Endothelial cell of umbilical vein (primary cell): ENCODE measurements around the gene ID1. TPM values are rescaled to one million over a fixed set of nuclear protein-coding genes. Genes with fewer than 3 reads are reported as not detected.

Source experiments
- BruUV-seq: library from RNA; stranded (reverse); fragments of 400-500 nt; replicated peaks from 2 replicates; lab custom pipeline; 2021; lab: Mats Ljungman, UMichigan
- CTCF ChIA-PET: fragments of 300-600, 350-600 bp; sonication (Branson Sonifier 250); formaldehyde crosslinking; loops from one replicate; lab custom pipeline; 2021; ENCODE audit warnings: antibody characterized with exemption, inconsistent platforms; lab: Charles Lee
- POLR2A ChIA-PET: fragments of 300-600, 350-600 bp; sonication (Branson Sonifier 250); formaldehyde crosslinking; loops from one replicate; lab custom pipeline; 2021; ENCODE audit warnings: antibody characterized with exemption, inconsistent platforms; lab: Charles Lee
- DNase-seq: peaks from one replicate; pipeline ENCODE4 v3.0.0-alpha.2; 2011; ENCODE audit warnings: low read depth, low spot score
- FAIRE-seq: peaks from 2 replicates; lab custom pipeline; 2011; peaks lifted over from hg19 to GRCh38; lab: Jason Lieb, UNC
- H2AFZ ChIP-seq: 2 replicates; pipeline ENCODE4 v1.6.0; 2012; ENCODE audit warnings: low read depth, low read length, control low read depth, inconsistent platforms
- H3K27ac ChIP-seq: 2 replicates; pipeline ENCODE4 v1.5.1; 2011; ENCODE audit warnings: low read depth, mild to moderate bottlenecking, control low read depth, low read length, moderate library complexity; ENCODE audit not compliant: insufficient read depth
- H3K27me3 ChIP-seq, 2 experiments: 2 replicates each; pipeline versions ENCODE4 v1.6.0 to v1.6.1; 2011; ENCODE audit warnings: low read length in 2 of 2, mixed read lengths in 1 of 2; ENCODE audit not compliant: control insufficient read depth in 2 of 2, insufficient read depth in 2 of 2
- H3K36me3 ChIP-seq, 2 experiments: 2 replicates in 1 of 2; 3 replicates in 1 of 2; pipeline ENCODE4 v1.5.1; 2011; ENCODE audit warnings: low read length in 2 of 2, mild to moderate bottlenecking in 1 of 2, moderate library complexity in 1 of 2; ENCODE audit not compliant: control insufficient read depth in 2 of 2, insufficient read depth in 2 of 2; ENCODE audit errors: extremely low read depth in 1 of 2
- H3K4me1 ChIP-seq: 3 replicates; pipeline ENCODE4 v1.5.1; 2011; ENCODE audit warnings: mild to moderate bottlenecking, low read length; ENCODE audit not compliant: control insufficient read depth, insufficient read depth; ENCODE audit errors: extremely low read depth
- H3K4me2 ChIP-seq: 2 replicates; pipeline ENCODE4 v1.6.1; 2011; ENCODE audit warnings: low read length, control low read depth, mixed read lengths; ENCODE audit not compliant: insufficient read depth
- H3K4me3 ChIP-seq, 3 experiments: fragments of 200-600 bp in 1 of 3; sonication (generic), shearing (Covaris generic) in 1 of 3; replicated peaks in 1 of 3; 2 replicates each; pipeline ENCODE4 v1.5.1; 2011 to 2016; ENCODE audit warnings: control low read depth in 3 of 3, low read length in 3 of 3, mild to moderate bottlenecking in 2 of 3, inconsistent platforms in 1 of 3, low read depth in 1 of 3, moderate library complexity in 1 of 3; ENCODE audit not compliant: insufficient read depth in 1 of 3
- H3K79me2 ChIP-seq: 2 replicates; pipeline ENCODE4 v1.6.0; 2012; ENCODE audit warnings: low read length, inconsistent platforms; ENCODE audit not compliant: control insufficient read depth, insufficient read depth
- H3K9ac ChIP-seq: replicated peaks from 2 replicates; pipeline ENCODE3; 2011; ENCODE audit warnings: low read length, control low read depth; ENCODE audit not compliant: insufficient read depth; ENCODE audit errors: extremely low read depth
- H3K9me1 ChIP-seq: replicated peaks from 3 replicates; pipeline ENCODE4 v1.6.0; 2011; ENCODE audit warnings: mild to moderate bottlenecking, low read length; ENCODE audit not compliant: control insufficient read depth, insufficient read depth; ENCODE audit errors: extremely low read depth
- H3K9me3 ChIP-seq: replicated peaks from 2 replicates; pipeline ENCODE4 v1.5.1; 2012; ENCODE audit warnings: low read length, inconsistent platforms; ENCODE audit not compliant: control insufficient read depth, insufficient read depth
- H4K20me1 ChIP-seq: replicated peaks from 2 replicates; pipeline ENCODE3; 2011; ENCODE audit warnings: mild to moderate bottlenecking, low read length; ENCODE audit not compliant: control insufficient read depth, insufficient read depth; ENCODE audit errors: extremely low read depth
- CTCF ChIP-seq, 2 donors: IDR thresholded peaks; 1 replicate in 1 of 2; 2 replicates in 1 of 2; pipeline ENCODE4 v1.5.1; 2011; ENCODE audit warnings: low read length in 2 of 2, mild to moderate bottlenecking in 2 of 2, moderate library complexity in 2 of 2, control low read depth in 1 of 2, inconsistent platforms in 1 of 2, low read depth in 1 of 2; ENCODE audit not compliant: insufficient read depth in 1 of 2; ENCODE audit errors: extremely low read depth in 1 of 2
- EZH2 ChIP-seq: IDR thresholded peaks from 2 replicates; pipeline ENCODE4 v1.6.1; 2012; ENCODE audit warnings: borderline replicate concordance, low read depth, mild to moderate bottlenecking, moderate library complexity, low read length, inconsistent platforms; ENCODE audit not compliant: severe bottlenecking
- FOS ChIP-seq: IDR thresholded peaks from 2 replicates; pipeline ENCODE4 v1.6.1; 2011; ENCODE audit warnings: mild to moderate bottlenecking, low read length, moderate library complexity, borderline replicate concordance; ENCODE audit not compliant: insufficient read depth
- GATA2 ChIP-seq: IDR thresholded peaks from 2 replicates; pipeline ENCODE4 v1.7.0; 2011; ENCODE audit warnings: low read depth, mild to moderate bottlenecking, moderate library complexity, mixed read lengths, low read length; ENCODE audit not compliant: insufficient read length, insufficient read depth
- JUN ChIP-seq: IDR thresholded peaks from 2 replicates; pipeline ENCODE4 v1.6.1; 2011; ENCODE audit warnings: borderline replicate concordance, low read depth; ENCODE audit not compliant: insufficient read length, insufficient read depth
- MYC ChIP-seq: IDR thresholded peaks from one replicate; pipeline ENCODE4 v1.6.1; 2011; ENCODE audit warnings: mild to moderate bottlenecking, low read depth, low read length
- POLR2A ChIP-seq: IDR thresholded peaks from 2 replicates; pipeline ENCODE4 v1.6.1; 2012; ENCODE audit warnings: low read depth, mild to moderate bottlenecking, control low read depth, low read length
- POLR2AphosphoS5 ChIP-seq: IDR thresholded peaks from 2 replicates; pipeline ENCODE4 v1.6.1; 2012; ENCODE audit warnings: low read depth, mild to moderate bottlenecking, control low read depth, low read length, moderate library complexity; ENCODE audit not compliant: insufficient read depth
- dilution Hi-C: fragments of 300-500 bp; cut with MboI; formaldehyde crosslinking; loops from one replicate; pipeline ENCODE4 v1.15.0; 2019; ENCODE audit warnings: low sequenced_read_pairs; ENCODE audit not compliant: extremely low pct_ligation_motif_present
- intact Hi-C: fragments of 100-400 bp; cut with micrococcal nuclease; formaldehyde crosslinking; loops from one replicate; pipeline ENCODE4 v1.10.0; 2022
- polyA plus RNA-seq, 4 experiments: library from polyadenylated mRNA; depleted of rRNA in 3 of 4; stranded (reverse) in 3 of 4; unstranded in 1 of 4; fragments of >200 nt; gene quantifications; 2 replicates each; pipeline versions ENCODE4 v1.2.1 to v1.2.3, GENCODE V29; 2011 to 2012; ENCODE audit warnings: missing spikeins in 1 of 4
- total RNA-seq: library from RNA; stranded (reverse); gene quantifications from 2 replicates; pipeline ENCODE4 v1.2.3, GENCODE V29; 2021
- TF ChIP-seq, protein P1 (sequence below): IDR thresholded peaks from 2 replicates; pipeline ENCODE4 v1.6.1; 2011; ENCODE audit not compliant: insufficient read depth, insufficient read length

The ID1 gene
- total and polyA plus RNA-seq, 2 donors (not counting 3 experiments of a cell fraction or from before 2014, with no cell fraction given), result 78.9 to 152 TPM

- Histone ChIP-seq H3K79me2 (no peaks in the 10 kb centered on the region), H3K27ac (no peak overlapping the region), H4K20me1 (no peaks in the 10 kb centered on the region), H3K27me3 (no peaks in the 10 kb centered on the region), H3K4me1 (peaks cover 16% of the 10 kb centered on the region), H3K4me2 (no peak overlapping the region), H3K4me3 (no peak overlapping the region), H3K9me3 (no peaks in the 10 kb centered on the region), H2AFZ (no peak overlapping the region), H3K36me3 (no peaks in the 10 kb centered on the region), H3K9me1 (no peaks in the 10 kb centered on the region), H3K9ac (no peak overlapping the region)
- TF ChIP-seq MYC, result no peak
- no peak for TF ChIP-seq FOS
- no peak for TF ChIP-seq POLR2AphosphoS5
- TF ChIP-seq CTCF (IDR thresholded peaks at IDR 0.05; ENCODE audit: extremely low read depth in 1 of 2, insufficient read depth in 1 of 2, low read depth in 1 of 2, low read length in 2 of 2), result no peak
- no peak for TF ChIP-seq GATA2
- TF ChIP-seq EZH2, result no peak
- TF ChIP-seq, protein P1, sequence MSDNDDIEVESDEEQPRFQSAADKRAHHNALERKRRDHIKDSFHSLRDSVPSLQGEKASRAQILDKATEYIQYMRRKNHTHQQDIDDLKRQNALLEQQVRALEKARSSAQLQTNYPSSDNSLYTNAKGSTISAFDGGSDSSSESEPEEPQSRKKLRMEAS, result no peak
- no peak for TF ChIP-seq POLR2A
- TF ChIP-seq JUN, result no peak
- ChIA-PET POLR2A (interaction anchor here (0.7 to 2.6 kb wide), 2 partner anchors 8 to 34 kb away, joined by 4 to 10 read pairs; partner anchors contain the start of gene ID1), CTCF (interaction anchor here (0.6 to 1.1 kb wide), 2 partner anchors 15 to 19 kb away, joined by 3 read pairs; no protein-coding TSS in a partner anchor)
- FAIRE-seq, result no peak
- DNase-seq, result no peak
- intact Hi-C loops, result no loop called here
- BruUV-seq, result no TSS peak
- dilution Hi-C loops, result no loop called here
These were observed 7.6 kb upstream of the ID1 start for GRCh38 chr20:31597481-31597855.
